GM19351 (cell line): ENCODE measurements around the gene ATXN7.

Experiments
- ATAC-seq: cut with Tn5 transposase; IDR thresholded peaks from one replicate; pipeline ENCODE4 v1.9.1; 2021; ENCODE audit warnings: mild to moderate bottlenecking, moderate library complexity; ENCODE audit not compliant: unreplicated experiment

The ATXN7 gene, protein sequence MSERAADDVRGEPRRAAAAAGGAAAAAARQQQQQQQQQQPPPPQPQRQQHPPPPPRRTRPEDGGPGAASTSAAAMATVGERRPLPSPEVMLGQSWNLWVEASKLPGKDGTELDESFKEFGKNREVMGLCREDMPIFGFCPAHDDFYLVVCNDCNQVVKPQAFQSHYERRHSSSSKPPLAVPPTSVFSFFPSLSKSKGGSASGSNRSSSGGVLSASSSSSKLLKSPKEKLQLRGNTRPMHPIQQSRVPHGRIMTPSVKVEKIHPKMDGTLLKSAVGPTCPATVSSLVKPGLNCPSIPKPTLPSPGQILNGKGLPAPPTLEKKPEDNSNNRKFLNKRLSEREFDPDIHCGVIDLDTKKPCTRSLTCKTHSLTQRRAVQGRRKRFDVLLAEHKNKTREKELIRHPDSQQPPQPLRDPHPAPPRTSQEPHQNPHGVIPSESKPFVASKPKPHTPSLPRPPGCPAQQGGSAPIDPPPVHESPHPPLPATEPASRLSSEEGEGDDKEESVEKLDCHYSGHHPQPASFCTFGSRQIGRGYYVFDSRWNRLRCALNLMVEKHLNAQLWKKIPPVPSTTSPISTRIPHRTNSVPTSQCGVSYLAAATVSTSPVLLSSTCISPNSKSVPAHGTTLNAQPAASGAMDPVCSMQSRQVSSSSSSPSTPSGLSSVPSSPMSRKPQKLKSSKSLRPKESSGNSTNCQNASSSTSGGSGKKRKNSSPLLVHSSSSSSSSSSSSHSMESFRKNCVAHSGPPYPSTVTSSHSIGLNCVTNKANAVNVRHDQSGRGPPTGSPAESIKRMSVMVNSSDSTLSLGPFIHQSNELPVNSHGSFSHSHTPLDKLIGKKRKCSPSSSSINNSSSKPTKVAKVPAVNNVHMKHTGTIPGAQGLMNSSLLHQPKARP

DNA sequence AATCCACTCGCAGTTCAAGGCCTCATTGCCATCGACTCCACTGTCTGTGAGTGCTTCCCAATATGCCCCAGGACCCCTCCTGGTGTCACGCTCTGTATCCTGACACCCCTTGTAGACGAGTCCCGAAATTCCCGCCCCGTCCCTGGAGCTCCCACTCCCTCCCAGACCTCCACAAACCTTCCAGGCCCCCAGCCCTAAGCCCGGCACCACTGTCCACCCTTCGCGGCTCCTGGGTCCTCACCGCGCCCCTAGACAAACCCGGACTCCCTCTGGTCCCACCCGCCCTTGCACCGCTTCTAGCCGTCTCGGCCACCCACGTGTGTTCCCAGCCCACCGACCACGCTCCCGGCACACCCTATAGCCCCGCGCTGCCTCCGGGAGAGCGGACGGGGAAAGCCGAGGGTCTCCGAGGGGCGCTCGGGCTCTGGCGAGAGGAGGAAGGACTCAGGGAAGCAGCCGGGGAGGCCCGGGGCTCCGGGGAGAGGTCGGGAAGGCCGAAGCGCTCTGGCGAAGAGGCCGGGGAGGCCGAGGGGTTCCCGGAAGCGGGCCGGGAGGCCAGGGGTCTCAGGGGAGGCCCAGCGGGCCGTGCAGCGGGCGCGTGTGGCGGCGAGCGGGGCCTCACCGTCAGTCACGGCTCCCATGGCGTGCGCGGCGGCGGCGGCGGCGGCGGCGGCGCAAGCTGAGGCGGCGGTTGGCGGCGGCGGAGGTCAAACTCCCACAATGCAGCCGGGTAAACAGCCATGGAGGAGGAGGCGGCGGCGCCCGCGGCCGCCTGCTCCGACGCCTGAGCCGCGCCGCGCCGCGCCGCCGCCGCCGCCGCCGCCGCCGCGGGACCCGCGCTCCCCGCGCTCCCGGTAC lies at the start of gene ATXN7, which contains the start of gene THOC7:
Gene ATXN7 (plus strand): TSS at position 718 of the 858 bp plus-strand sequence. CDS start 48,732 bp downstream, outside the sequence.
Gene THOC7 (minus strand): TSS at position 656 of the 858 bp plus-strand sequence. CDS start 15 bp downstream, at position 641.
- peak; percentile 71 for ATAC-seq

GRCh38 chr3:63814237-63814636 lies 49.4 kb upstream of the ATXN7 start:
- ATAC-seq = no peak

GRCh38 chr3:63817225-63817624 lies 46.4 kb upstream of the ATXN7 start:
- no peak for ATAC-seq

DNA sequence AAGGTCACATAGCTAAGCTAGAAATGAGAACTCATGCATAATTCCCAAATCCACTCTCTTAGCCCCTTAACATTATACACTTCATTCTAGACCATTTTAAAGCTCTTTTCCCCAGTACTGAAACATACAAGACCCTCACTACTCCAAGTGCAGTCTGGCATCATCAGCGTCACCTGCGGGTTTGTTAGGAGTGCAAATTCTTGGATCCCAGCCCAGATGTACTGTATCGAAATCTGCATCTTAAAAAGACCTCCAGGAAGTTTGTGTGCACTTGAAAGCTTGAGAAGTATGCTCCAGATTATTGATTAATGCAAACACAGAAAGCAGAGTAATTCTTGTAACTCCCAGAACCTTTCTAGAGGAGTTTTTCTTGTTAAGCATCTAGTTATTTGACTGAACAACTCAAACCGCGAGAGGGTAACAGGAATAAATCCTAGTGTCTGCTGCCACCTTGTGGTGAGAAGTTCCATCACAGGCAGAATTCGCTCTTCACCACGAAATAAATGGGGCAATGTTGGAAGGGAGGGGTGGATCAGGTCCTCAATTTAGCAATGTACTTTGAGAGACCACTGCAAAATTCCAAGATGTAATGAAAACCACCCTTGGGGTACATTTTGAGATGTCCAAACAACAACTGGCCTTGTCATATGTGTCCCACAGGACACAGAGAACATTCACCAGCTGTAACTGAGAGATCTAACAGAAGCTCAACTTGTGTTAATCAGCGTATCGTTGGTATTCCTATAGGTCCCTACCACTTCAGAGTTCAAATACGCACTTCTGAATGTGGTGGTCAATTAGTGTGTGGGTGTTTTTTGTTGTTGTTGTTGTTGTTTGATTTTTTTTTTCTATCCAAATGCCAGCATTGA lies 45.2 kb upstream of the ATXN7 start:
- ATAC-seq = peak; percentile 91

DNA sequence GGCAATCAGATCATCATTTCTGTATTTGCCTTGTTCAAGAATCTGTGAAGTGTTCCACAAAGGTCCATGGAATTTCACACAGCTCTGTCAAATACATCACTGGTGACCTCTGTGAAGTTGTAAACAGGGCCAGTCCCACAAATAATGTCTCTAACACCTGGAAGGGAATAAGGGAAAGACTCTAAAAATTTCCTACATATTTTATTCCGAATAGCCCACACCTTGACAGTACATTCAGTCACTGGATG lies 44.6 kb upstream of the ATXN7 start, which contains the start of gene C3orf49:
Gene C3orf49 (plus strand): TSS at position 149 of the 248 bp plus-strand sequence. CDS start 173 bp downstream, outside the sequence.
- ATAC-seq = no peak

- ATAC-seq = no peak
Measured at GRCh38 chr3:63824309-63824708, 39.4 kb upstream of the ATXN7 start.

- no peak for ATAC-seq
Measured at GRCh38 chr3:63830526-63830925, 33.1 kb upstream of the ATXN7 start.

DNA sequence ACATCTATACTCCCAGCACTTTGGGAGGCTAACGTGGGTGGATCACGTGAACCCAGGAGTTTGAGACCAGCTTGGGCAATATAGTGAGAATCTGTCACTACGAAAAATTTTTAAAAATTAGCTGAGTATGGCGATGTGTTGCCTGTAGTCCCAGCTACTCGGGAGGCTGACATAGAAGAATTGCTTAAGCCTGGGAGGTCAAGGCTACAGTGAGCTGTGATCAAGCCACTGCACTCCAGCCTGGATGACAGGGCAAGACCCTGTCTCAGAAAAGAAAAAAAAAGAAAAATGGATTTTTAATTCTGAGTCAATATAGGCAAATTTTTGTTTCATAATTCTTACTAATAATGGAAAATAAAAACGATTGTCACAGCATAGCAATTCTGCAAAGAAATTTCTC lies 31.3 kb upstream of the ATXN7 start:
- no peak for ATAC-seq

DNA sequence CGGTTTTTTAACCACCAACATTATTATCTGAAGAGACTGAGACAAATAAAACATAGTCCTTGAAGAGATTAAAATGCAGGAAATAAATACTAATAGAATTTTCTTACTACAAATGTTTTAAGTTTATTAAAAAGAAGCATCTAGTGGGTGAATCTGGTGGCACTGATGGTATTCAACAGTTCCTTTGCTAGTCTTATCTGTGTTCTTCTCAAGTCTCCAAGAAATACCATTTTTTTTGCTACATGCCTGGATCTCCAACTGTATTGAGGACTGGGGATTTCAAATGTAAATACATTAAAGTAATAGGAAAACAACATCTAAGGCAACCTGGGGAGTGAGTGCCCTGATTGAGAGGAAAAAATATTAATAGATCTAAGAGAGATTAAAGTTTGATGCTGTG lies 22.0 kb upstream of the ATXN7 start:
- no peak for ATAC-seq

- no peak for ATAC-seq
Measured at GRCh38 chr3:63842127-63842526, 21.5 kb upstream of the ATXN7 start.

DNA sequence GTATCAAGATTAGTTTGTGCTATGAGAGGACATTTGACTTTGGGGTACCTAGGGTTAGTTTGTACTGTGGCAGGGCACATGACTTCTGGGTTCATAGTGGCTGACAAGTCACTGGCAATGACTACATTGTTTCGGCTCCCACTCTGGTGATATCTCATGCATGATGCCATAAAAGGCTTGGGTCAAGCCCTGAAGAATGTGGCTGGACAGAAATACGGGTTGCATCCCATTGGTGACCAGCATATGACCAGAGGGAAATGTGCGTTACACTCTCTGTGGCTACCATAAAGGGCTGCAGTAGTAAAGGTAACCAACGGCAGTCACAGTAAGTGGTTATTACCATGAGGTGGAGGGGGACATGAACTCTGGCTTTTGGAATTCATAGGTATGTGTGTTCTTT lies 18.5 kb upstream of the ATXN7 start:
- no peak for ATAC-seq

DNA sequence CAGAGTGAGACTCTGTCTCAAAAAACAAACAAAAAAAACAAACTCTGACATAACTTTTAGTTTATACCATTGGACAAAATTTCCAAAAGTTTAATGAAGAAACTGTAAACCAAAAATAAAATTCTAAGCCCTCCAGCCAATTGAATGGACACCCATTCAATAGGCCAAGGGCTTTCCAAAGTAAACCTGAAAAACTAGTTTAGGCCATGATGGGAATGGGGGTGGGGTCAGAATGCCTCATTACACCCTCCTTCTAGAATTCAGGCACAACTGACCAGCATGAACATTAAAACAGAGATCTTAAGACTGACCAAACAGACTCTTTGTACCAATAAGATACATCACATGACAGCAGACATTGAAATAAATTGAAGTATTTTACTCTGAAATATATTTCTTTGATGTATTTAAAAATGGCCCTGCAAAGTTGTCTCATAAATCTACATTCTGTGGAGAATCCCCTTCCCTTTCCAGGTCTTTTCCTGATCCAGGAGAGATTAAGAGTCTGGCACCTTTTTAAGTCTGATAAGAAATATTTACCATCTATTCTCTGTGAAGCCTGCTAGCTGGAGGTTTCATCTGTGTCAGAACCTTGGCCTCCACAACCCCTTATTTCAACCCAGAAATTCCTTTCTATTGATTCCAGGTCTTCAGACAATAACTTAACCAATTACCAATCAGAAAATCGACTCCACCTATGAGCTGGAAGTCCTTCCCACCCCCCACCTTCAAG lies 15.8 kb upstream of the ATXN7 start:
- no peak for ATAC-seq

DNA sequence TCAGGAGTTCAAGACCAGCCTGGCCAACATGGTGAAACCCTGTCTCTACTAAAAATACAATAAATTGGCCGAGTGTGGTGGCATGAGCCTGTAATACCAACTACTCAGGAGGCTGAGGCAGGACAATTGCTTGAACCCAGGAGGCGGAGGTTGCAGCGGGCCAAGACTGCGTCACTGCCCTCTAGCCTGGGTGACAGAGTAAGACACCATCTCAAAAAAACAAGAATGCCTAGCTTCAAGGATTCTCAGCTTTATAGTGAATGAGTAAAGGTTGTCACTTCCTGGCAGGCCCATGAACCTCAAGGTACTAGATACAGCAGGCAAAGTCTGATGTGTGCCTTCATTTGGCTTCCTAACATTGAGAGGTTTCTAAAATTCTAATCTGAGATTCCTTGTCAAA lies 14.5 kb upstream of the ATXN7 start:
- no peak for ATAC-seq

GRCh38 chr3:63851287-63851686 lies 12.4 kb upstream of the ATXN7 start:
- ATAC-seq = no peak

DNA sequence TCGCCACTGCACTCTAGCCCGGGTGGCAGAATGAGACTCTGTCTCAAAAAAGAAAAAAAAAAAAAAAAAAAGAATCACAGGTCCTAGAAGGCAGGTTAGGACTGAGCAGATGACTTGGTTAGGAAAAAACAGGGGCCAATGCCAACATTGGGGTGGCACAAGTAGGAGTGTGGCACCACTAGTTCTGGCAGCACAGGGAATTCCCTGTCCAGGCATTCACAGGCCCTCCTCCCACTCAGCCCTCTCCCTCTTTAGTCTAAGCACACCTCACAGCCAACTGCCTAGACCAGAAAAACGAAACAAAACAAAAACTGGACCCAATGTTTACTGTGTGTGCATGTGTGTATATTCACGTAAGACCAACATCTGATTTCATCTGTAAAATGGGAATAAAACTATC lies 10.6 kb upstream of the ATXN7 start:
- no peak for ATAC-seq

- no peak for ATAC-seq
Measured at GRCh38 chr3:63855333-63855940, 8.2 kb upstream of the ATXN7 start.

GRCh38 chr3:63857311-63857710 lies 6.4 kb upstream of the ATXN7 start:
- no peak for ATAC-seq

DNA sequence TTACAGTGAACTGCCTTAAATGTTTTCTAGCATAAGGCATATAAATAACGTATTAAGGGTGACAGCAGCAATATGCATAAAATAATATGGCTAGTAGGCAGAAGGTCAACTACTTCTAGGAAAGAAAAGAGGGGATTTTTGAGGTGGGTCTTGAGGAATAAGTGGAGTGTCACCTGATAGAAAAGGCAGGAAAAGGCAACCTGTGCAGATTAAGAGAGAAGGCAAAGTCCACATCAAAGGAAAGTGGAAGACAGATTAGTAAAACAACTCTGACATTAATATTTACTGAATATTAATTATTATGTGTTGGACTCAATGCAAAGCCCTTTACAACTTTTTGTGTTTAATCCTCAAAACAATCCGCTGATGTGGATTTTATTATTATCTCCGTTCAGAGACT lies 2.9 kb upstream of the ATXN7 start:
- no peak for ATAC-seq

DNA sequence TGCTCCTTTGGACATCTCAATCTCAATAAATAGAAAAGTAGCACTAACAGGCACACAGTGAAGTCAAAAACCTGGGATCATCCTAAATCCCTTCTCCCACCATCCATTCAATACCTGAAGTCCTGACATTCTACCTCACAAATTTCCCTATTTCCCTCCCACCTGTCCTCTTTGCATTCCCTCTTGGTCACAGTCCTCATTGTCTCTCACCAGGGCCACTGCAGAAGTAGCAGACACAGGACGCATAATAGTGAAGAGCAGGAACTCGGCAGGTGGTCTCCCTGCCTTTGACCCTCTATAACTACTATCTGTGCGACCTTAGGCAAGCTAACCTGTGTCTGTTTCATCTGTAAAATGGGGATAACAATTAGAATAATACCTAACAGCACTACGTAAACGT lies 2.4 kb upstream of the ATXN7 start:
- ATAC-seq = no peak
